Immature natural killer cell (primary cell): ENCODE results near the gene FAAP100. TPM values are rescaled to one million over a fixed set of nuclear protein-coding genes. Genes with fewer than 3 reads are reported as not detected.

Experiments
- DNase-seq, 3 donors: peaks; one replicate each; pipeline ENCODE4 v3.0.0; 2022; ENCODE audit warnings: mixed read lengths in 1 of 3
- H3K27ac Mint-ChIP-seq, 6 donors: one replicate each; pipeline ENCODE4 v1.8.0; 2020; ENCODE audit warnings: mixed read lengths in 6 of 6, mild to moderate bottlenecking in 5 of 6, inconsistent platforms in 4 of 6, moderate library complexity in 3 of 6
- H3K27me3 Mint-ChIP-seq, 3 donors: one replicate each; pipeline ENCODE4 v1.8.0; 2020 to 2021; ENCODE audit warnings: low read depth in 3 of 3, mild to moderate bottlenecking in 3 of 3, mixed read lengths in 3 of 3, moderate library complexity in 3 of 3, inconsistent platforms in 1 of 3
- H3K36me3 Mint-ChIP-seq, 3 donors: one replicate each; pipeline ENCODE4 v1.8.0; 2020; ENCODE audit warnings: mixed read lengths in 3 of 3, inconsistent platforms in 2 of 3, mild to moderate bottlenecking in 2 of 3
- H3K4me1 Mint-ChIP-seq, 2 donors: one replicate each; pipeline ENCODE4 v1.8.0; 2020; ENCODE audit warnings: inconsistent platforms in 2 of 2, mild to moderate bottlenecking in 2 of 2, mixed read lengths in 2 of 2, moderate library complexity in 1 of 2
- H3K4me3 Mint-ChIP-seq, 5 donors: one replicate each; pipeline ENCODE4 v1.8.0; 2020; ENCODE audit warnings: mild to moderate bottlenecking in 5 of 5, mixed read lengths in 5 of 5, inconsistent platforms in 3 of 5, moderate library complexity in 3 of 5
- H3K9me3 Mint-ChIP-seq, 6 donors: one replicate each; pipeline ENCODE4 v1.8.0; 2020; ENCODE audit warnings: mild to moderate bottlenecking in 6 of 6, mixed read lengths in 6 of 6, inconsistent platforms in 4 of 6, moderate library complexity in 3 of 6
- polyA plus RNA-seq, 3 donors: library from polyadenylated mRNA; unstranded; fragments of 300-500 nt; fragmentation: Illumina TruSeq; gene quantifications; one replicate each; pipeline ENCODE4 v1.2.3, GENCODE V29; 2021

The FAAP100 gene
- polyA plus RNA-seq, 3 donors from 2014 or later = 11.4 to 25.0 (median 14.5) TPM

GRCh38 chr17:81545160-81545949 is 6.8 kb downstream of the FAAP100 start:
- H3K9me3 Mint-ChIP-seq = no peaks in the 10 kb centered on the region

DNA sequence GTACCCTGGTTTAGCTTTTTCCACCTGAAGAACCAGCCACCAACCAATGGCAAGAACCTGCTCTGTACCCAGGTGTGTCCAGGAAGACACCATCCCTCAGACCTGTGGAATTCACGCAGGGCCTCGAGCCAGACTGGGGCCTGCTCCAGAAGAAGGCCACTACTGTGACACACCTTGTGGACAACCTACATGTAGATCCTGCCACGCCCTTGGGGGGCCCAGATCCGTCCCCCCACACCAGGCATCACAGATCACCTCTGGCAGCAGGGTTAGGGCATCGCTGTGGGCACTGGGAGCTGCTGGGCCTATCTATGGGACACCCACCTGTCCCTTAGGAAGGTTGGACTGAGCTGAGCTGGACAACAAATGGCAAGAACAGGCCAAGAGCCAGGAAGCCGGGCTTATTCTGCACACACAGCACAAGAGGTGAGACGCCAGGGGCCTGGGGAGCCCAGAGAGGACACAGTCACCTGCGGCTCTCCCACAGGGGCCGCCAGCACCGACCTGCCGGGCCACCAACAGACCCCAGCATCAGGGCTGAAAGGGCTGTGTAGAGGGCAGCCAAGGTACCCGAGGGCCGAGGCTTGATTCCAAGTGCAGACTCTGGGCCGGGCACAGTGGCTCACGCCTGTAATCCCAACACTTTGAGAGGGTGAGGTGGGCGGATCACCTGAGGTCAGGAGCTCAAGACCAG is 7.7 kb downstream of the FAAP100 start:
- H3K4me1 Mint-ChIP-seq = peaks cover 1 to 2% of the 10 kb centered on the region in 2 donors
- H3K4me3 Mint-ChIP-seq = no peak overlapping the region
- peaks cover 0 to 6% (median 0%) of the 10 kb centered on the region in 3 donors for H3K36me3 Mint-ChIP-seq
- no peak overlapping the region for H3K27ac Mint-ChIP-seq
- no peak for DNase-seq
- H3K9me3 Mint-ChIP-seq = no peaks in the 10 kb centered on the region
- peaks cover 0 to 2% (median under 1%) of the 10 kb centered on the region in 3 donors for H3K27me3 Mint-ChIP-seq

More at GRCh38 chr17:81545160-81545949, 6.8 kb downstream of the FAAP100 start:
- Mint-ChIP-seq H3K4me3 (no peak overlapping the region), H3K27me3 (peaks cover 2 to 4% (median 3%) of the 10 kb centered on the region in 3 donors), H3K36me3 (peaks cover 0 to 12% (median 0%) of the 10 kb centered on the region in 3 donors), H3K4me1 (peaks cover 8 to 9% of the 10 kb centered on the region in 2 donors), H3K27ac (no peak overlapping the region)
- DNase-seq = no peak

DNA sequence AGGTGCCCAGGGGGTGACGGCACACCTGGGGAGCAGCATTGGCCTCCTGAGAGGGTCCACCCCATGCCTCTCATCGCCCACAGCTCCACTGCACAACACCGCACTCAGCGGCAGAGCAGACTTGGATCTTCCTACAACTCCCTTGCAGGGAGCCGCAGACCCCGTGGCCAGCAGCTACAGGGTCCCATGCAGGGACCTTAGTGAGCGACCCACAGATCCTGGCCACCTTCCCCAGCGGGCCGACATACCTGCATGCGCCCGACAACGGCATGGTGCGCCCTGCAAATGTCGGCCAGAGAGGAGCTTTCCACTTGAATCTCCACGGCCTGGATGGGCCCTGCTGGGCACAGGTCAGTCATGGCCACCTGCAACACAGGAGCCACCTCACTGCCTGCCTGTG is 8.4 kb downstream of the FAAP100 start:
- no peaks in the 10 kb centered on the region for H3K9me3 Mint-ChIP-seq
- no peaks in the 10 kb centered on the region for H3K4me1 Mint-ChIP-seq
- no peak overlapping the region for H3K4me3 Mint-ChIP-seq
- DNase-seq = no peak
- peaks cover 0 to 5% (median 0%) of the 10 kb centered on the region in 3 donors for H3K36me3 Mint-ChIP-seq
- H3K27ac Mint-ChIP-seq = no peak overlapping the region
- H3K27me3 Mint-ChIP-seq = peaks cover 0 to 2% (median 0%) of the 10 kb centered on the region in 3 donors

DNA sequence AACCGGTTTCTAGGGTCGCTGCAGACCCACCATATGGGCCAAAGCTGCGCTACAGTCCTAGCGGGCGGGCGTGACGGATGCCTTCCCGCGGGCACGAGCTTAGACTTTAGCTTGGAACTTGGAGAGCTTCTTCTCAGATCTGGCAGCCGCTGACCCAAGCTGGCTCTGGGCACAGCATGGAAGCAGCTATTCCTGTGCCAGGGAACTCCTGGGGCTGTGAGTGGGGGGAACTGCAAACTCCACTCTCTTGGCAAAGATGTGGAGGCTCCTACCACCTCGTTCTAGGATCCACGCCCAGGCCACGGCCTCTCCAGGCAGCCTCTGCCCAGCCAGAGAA is 8.8 kb downstream of the FAAP100 start:
- Mint-ChIP-seq H3K36me3 (peaks cover 0 to 5% (median 0%) of the 10 kb centered on the region in 3 donors), H3K27me3 (peaks cover 0 to 2% (median 0%) of the 10 kb centered on the region in 3 donors), H3K4me1 (no peaks in the 10 kb centered on the region), H3K27ac (no peak overlapping the region), H3K9me3 (no peaks in the 10 kb centered on the region), H3K4me3 (no peak overlapping the region)
- DNase-seq = no peak

DNA sequence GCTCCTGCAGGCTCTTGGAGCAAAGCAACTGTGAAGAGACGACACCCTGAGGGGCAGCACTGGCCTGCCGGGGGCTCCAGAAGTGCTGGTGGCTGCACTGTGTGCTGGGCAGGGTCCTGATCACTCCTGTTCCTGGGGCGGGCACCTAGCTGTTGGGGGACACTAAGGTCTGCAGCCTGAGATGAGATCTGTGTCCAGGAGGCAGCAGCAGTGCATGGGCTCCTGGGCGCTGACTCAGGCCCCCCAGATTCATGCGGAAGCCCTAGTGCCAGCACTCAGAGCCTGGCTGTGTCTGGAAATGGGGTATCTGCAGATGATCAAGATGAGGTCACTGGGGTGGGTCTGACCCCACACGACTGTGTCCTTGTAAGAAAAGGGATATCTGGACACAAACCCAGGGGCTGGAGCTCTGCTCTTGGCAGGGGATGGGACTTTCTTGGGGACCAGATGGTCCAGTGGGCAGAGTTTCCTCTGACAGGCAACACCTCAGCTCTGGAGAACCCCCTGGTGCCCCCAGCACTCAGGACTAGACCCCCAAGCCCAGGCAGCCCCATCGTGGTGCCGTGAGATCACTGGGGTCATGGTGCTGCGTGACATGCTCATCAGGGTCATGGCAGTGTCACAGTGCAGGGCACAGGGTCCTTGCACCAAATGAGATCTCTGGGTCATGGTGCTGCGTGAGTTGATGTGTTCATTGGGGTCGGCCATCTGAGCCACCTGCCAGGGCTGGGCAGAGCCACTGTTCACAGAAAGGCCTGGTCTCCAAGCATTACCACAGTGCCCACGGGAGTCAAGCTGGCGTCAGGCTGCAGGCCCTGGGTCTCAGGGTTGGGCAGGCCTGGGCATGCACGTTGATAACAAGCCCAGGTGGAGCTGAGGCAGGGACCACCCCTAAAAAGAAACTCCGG is 9.5 kb downstream of the FAAP100 start:
- Mint-ChIP-seq H3K4me1 (no peaks in the 10 kb centered on the region), H3K36me3 (peaks cover 0 to 5% (median 4%) of the 10 kb centered on the region in 3 donors), H3K27ac (no peak overlapping the region), H3K27me3 (peaks cover 0 to 6% (median 2%) of the 10 kb centered on the region in 3 donors), H3K4me3 (no peak overlapping the region), H3K9me3 (no peaks in the 10 kb centered on the region)
- DNase-seq = no peak

DNA sequence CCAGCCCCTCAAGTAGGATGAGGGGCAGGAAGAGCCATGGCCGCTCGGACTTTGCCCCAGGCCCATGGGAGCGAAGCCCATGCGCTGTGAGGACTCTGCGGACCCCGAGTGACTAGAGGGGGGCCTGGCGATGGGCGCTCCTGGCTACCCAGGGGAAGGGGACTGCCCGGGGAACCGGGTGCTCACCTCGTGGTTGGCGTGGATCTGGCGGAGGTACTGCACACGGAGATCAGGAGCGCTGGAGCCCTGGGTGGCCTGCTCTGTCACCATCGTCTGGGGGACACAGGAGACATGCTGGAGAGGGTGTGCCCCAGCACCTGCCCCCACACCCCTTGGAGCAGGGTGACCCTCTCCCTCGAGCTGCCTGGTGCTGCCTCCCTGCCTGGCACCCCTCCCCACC is 11.0 kb downstream of the FAAP100 start:
- no peaks in the 10 kb centered on the region for H3K9me3 Mint-ChIP-seq
- H3K27ac Mint-ChIP-seq = no peak overlapping the region
- no peaks in the 10 kb centered on the region for H3K4me1 Mint-ChIP-seq
- no peak overlapping the region for H3K4me3 Mint-ChIP-seq
- H3K27me3 Mint-ChIP-seq = peaks cover 0 to 6% (median 2%) of the 10 kb centered on the region in 3 donors
- peaks cover 0 to 5% (median 4%) of the 10 kb centered on the region in 3 donors for H3K36me3 Mint-ChIP-seq
- DNase-seq = no peak

- Mint-ChIP-seq H3K4me3 (no peak overlapping the region), H3K4me1 (no peaks in the 10 kb centered on the region), H3K36me3 (peaks cover 0 to 5% (median 4%) of the 10 kb centered on the region in 3 donors), H3K9me3 (no peaks in the 10 kb centered on the region), H3K27ac (no peak overlapping the region), H3K27me3 (peaks cover 0 to 6% (median 5%) of the 10 kb centered on the region in 3 donors)
- no peak for DNase-seq
Observed at GRCh38 chr17:81540676-81541027, 11.5 kb downstream of the FAAP100 start.

DNA sequence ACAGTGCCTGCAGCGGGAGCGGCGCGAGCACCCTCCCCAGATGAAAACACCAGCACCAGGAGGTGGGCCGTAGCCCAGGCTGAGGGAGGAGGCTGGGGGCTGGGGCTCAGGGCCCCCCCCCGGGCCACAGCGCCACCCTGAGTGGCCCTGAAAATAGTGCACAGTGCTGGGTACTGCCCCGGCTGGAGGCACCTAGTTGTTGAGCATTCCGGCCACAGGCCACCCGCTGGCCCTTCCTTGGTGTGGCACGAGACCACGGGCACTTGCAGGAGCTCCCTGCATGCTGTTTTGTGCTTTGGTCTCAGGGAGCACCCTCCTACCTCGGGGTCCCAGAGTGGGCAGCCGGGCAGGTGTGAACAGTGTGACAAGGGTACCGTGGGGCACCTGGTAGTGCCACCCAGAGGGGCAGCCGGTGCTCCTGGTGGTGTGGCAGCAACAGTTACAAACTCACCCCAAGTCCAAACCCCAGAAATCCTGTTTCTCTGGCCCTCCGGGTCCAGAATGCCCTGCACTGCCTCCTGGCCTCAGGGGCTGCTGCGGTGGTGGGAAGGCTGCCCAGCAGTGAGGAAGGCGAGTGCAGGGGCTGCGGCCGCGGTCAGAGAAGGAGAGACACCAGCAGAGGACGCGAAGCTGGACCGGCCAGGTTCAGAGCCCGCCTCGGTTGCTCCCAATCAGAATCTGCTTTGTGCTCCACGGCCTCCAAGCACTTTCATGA is 12.0 kb downstream of the FAAP100 start:
- Mint-ChIP-seq H3K27ac (no peak overlapping the region), H3K27me3 (peaks cover 0 to 6% (median 5%) of the 10 kb centered on the region in 3 donors), H3K9me3 (no peaks in the 10 kb centered on the region), H3K4me1 (no peaks in the 10 kb centered on the region), H3K4me3 (no peak overlapping the region), H3K36me3 (peaks cover 0 to 5% (median 4%) of the 10 kb centered on the region in 3 donors)
- no peak for DNase-seq

GRCh38 chr17:81539571-81539900 is 12.6 kb downstream of the FAAP100 start:
- Mint-ChIP-seq H3K27ac (no peak overlapping the region), H3K4me1 (no peaks in the 10 kb centered on the region), H3K36me3 (peaks cover 0 to 5% (median 4%) of the 10 kb centered on the region in 3 donors), H3K27me3 (peaks cover 0 to 6% (median 3%) of the 10 kb centered on the region in 3 donors), H3K9me3 (no peaks in the 10 kb centered on the region), H3K4me3 (no peak overlapping the region)
- DNase-seq = no peak

- Mint-ChIP-seq H3K27ac (no peak overlapping the region), H3K36me3 (peaks cover 0 to 5% (median 4%) of the 10 kb centered on the region in 3 donors), H3K4me3 (no peak overlapping the region), H3K4me1 (peaks cover under 1 to 1% of the 10 kb centered on the region in 2 donors), H3K27me3 (peaks cover 0 to 6% (median 5%) of the 10 kb centered on the region in 3 donors), H3K9me3 (no peaks in the 10 kb centered on the region)
- no peak for DNase-seq
Observed at GRCh38 chr17:81538651-81539570, 13.2 kb downstream of the FAAP100 start.

- Mint-ChIP-seq H3K36me3 (peaks cover 0 to 4% (median 4%) of the 10 kb centered on the region in 3 donors), H3K27me3 (peaks cover 4 to 9% (median 8%) of the 10 kb centered on the region in 3 donors), H3K4me1 (peaks cover 9 to 10% of the 10 kb centered on the region in 2 donors), H3K9me3 (peaks cover 0 to 2% (median 0%) of the 10 kb centered on the region in 6 donors), H3K4me3 (no peak overlapping the region), H3K27ac (no peak overlapping the region)
- no peak for DNase-seq
Observed at GRCh38 chr17:81537856-81538555, 14.1 kb downstream of the FAAP100 start.

GRCh38 chr17:81537343-81537855 is 14.8 kb downstream of the FAAP100 start:
- Mint-ChIP-seq H3K9me3 (peaks cover 0 to 2% (median 0%) of the 10 kb centered on the region in 6 donors), H3K36me3 (peaks cover 0 to 4% (median 0%) of the 10 kb centered on the region in 3 donors), H3K27me3 (peaks cover 4 to 9% (median 8%) of the 10 kb centered on the region in 3 donors), H3K27ac (no peak overlapping the region), H3K4me1 (peaks cover 9 to 10% of the 10 kb centered on the region in 2 donors), H3K4me3 (no peak overlapping the region)
- DNase-seq = no peak
